Measurements from ENCODE around the gene CUX1. TPM values are rescaled to one million over a fixed set of nuclear protein-coding genes. Genes with fewer than 3 reads are reported as not detected.

The CUX1 gene
- total RNA-seq, 1 donor from 2014 or later: 56.5 TPM

GRCh38 chr7:102253973-102254370 is 436.5 kb downstream of the CUX1 start:
- Mint-ChIP-seq H3K27me3 (ENCODE audit: unreplicated experiment) (no peaks in the 10 kb centered on the region), H3K9me3 (ENCODE audit: unreplicated experiment) (peaks cover 10% of the 10 kb centered on the region), H3K4me3 (ENCODE audit: unreplicated experiment) (no peak overlapping the region), H3K36me3 (ENCODE audit: unreplicated experiment) (no peaks in the 10 kb centered on the region), H3K27ac (ENCODE audit: unreplicated experiment) (peak overlapping the region; percentile 77), H3K4me1 (ENCODE audit: low read depth, unreplicated experiment) (peaks cover 28% of the 10 kb centered on the region)
- TF ChIP-seq CTCF (IDR thresholded peaks at IDR 0.05; ENCODE audit: partially characterized antibody, unreplicated experiment): no peak
- no peak for DNase-seq

GRCh38 chr7:102254521-102254920 is 437.1 kb downstream of the CUX1 start:
- no peak for DNase-seq
- Mint-ChIP-seq H3K27ac (ENCODE audit: unreplicated experiment) (no peak overlapping the region), H3K4me1 (ENCODE audit: low read depth, unreplicated experiment) (peaks cover 28% of the 10 kb centered on the region), H3K36me3 (ENCODE audit: unreplicated experiment) (no peaks in the 10 kb centered on the region), H3K4me3 (ENCODE audit: unreplicated experiment) (no peak overlapping the region), H3K9me3 (ENCODE audit: unreplicated experiment) (peaks cover 10% of the 10 kb centered on the region), H3K27me3 (ENCODE audit: unreplicated experiment) (no peaks in the 10 kb centered on the region)
- TF ChIP-seq CTCF (IDR thresholded peaks at IDR 0.05; ENCODE audit: partially characterized antibody, unreplicated experiment): no peak

GRCh38 chr7:102255501-102255900 is 438.1 kb downstream of the CUX1 start:
- Mint-ChIP-seq H3K36me3 (ENCODE audit: unreplicated experiment) (no peaks in the 10 kb centered on the region), H3K27ac (ENCODE audit: unreplicated experiment) (no peak overlapping the region), H3K27me3 (ENCODE audit: unreplicated experiment) (no peaks in the 10 kb centered on the region), H3K4me1 (ENCODE audit: low read depth, unreplicated experiment) (peaks cover 25% of the 10 kb centered on the region), H3K4me3 (ENCODE audit: unreplicated experiment) (no peak overlapping the region), H3K9me3 (ENCODE audit: unreplicated experiment) (peaks cover 10% of the 10 kb centered on the region)
- no peak for DNase-seq
- TF ChIP-seq CTCF (IDR thresholded peaks at IDR 0.05; ENCODE audit: partially characterized antibody, unreplicated experiment): no peak

- no peak for DNase-seq
- Mint-ChIP-seq H3K36me3 (ENCODE audit: unreplicated experiment) (no peaks in the 10 kb centered on the region), H3K27me3 (ENCODE audit: unreplicated experiment) (no peaks in the 10 kb centered on the region), H3K27ac (ENCODE audit: unreplicated experiment) (no peak overlapping the region), H3K9me3 (ENCODE audit: unreplicated experiment) (peaks cover 10% of the 10 kb centered on the region), H3K4me3 (ENCODE audit: unreplicated experiment) (no peak overlapping the region), H3K4me1 (ENCODE audit: low read depth, unreplicated experiment) (peaks cover 24% of the 10 kb centered on the region)
- TF ChIP-seq CTCF (IDR thresholded peaks at IDR 0.05; ENCODE audit: partially characterized antibody, unreplicated experiment): no peak
Observed at GRCh38 chr7:102255916-102256315, 438.5 kb downstream of the CUX1 start.

- DNase-seq: no peak
- no peaks in the 10 kb centered on the region for H3K36me3 Mint-ChIP-seq (ENCODE audit: unreplicated experiment)
- H3K4me1 Mint-ChIP-seq (ENCODE audit: low read depth, unreplicated experiment): peaks cover 9% of the 10 kb centered on the region
- no peaks in the 10 kb centered on the region for H3K27me3 Mint-ChIP-seq (ENCODE audit: unreplicated experiment)
- no peak overlapping the region for H3K4me3 Mint-ChIP-seq (ENCODE audit: unreplicated experiment)
- H3K9me3 Mint-ChIP-seq (ENCODE audit: unreplicated experiment): peaks cover 8% of the 10 kb centered on the region
- no peak overlapping the region for H3K27ac Mint-ChIP-seq (ENCODE audit: unreplicated experiment)
- no peak for TF ChIP-seq CTCF (IDR thresholded peaks at IDR 0.05; ENCODE audit: partially characterized antibody, unreplicated experiment)
Observed at GRCh38 chr7:102258073-102258748, 440.8 kb downstream of the CUX1 start.
